Measurements from ENCODE around the gene TMEM125. TPM values are rescaled to one million over a fixed set of nuclear protein-coding genes. Genes with fewer than 3 reads are reported as not detected.

The TMEM125 gene
- total RNA-seq, 2 donors from 2014 or later, result 0.63 TPM; not detected in 1

DNA sequence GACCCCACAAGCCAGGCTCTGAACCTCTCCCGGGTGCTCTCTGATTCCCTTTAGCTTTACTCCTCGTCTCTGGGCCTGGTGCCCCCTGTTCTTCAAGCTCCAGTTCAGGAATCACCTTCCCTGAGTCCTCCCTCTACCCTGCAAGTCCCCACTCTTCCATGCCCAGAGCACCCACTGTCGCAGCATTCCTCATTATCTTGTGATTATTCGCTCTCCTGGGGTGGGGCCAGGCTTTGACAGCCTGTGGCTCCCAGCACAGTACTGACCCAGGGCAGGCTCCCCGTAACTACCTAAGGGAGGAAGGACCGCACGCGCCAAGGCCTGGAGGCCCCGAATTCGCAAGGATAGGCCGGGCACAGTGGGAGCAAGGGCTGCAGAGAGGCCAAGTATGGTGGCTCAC is 16.3 kb downstream of the TMEM125 start:
- Histone ChIP-seq H3K4me1 (ENCODE audit: control insufficient read depth in 1 of 2, low read depth in 2 of 2) (no peaks in the 10 kb centered on the region), H3K36me3 (no peaks in the 10 kb centered on the region), H3K27me3 (replicated peaks; ENCODE audit: insufficient read depth) (no peaks in the 10 kb centered on the region), H3K9me3 (no peaks in the 10 kb centered on the region), H3K4me3 (no peak overlapping the region), H3K27ac (no peak overlapping the region)
- ATAC-seq (ENCODE audit: insufficient number of reproducible peaks, low FRiP score, low read depth) (no peak), DNase-seq (ENCODE audit: low spot score) (no peak)
- TF ChIP-seq, protein P1, sequence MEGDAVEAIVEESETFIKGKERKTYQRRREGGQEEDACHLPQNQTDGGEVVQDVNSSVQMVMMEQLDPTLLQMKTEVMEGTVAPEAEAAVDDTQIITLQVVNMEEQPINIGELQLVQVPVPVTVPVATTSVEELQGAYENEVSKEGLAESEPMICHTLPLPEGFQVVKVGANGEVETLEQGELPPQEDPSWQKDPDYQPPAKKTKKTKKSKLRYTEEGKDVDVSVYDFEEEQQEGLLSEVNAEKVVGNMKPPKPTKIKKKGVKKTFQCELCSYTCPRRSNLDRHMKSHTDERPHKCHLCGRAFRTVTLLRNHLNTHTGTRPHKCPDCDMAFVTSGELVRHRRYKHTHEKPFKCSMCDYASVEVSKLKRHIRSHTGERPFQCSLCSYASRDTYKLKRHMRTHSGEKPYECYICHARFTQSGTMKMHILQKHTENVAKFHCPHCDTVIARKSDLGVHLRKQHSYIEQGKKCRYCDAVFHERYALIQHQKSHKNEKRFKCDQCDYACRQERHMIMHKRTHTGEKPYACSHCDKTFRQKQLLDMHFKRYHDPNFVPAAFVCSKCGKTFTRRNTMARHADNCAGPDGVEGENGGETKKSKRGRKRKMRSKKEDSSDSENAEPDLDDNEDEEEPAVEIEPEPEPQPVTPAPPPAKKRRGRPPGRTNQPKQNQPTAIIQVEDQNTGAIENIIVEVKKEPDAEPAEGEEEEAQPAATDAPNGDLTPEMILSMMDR (IDR thresholded peaks at IDR 0.05), result no peak

- Histone ChIP-seq H3K9me3 (no peaks in the 10 kb centered on the region), H3K36me3 (no peaks in the 10 kb centered on the region), H3K4me3 (no peak overlapping the region), H3K27me3 (replicated peaks; ENCODE audit: insufficient read depth) (no peaks in the 10 kb centered on the region), H3K27ac (no peak overlapping the region), H3K4me1 (ENCODE audit: control insufficient read depth in 1 of 2, low read depth in 2 of 2) (no peaks in the 10 kb centered on the region)
- TF ChIP-seq, protein P1 (IDR thresholded peaks at IDR 0.05), result no peak
- no peak for ATAC-seq (ENCODE audit: insufficient number of reproducible peaks, low FRiP score, low read depth)
- no peak for DNase-seq (ENCODE audit: low spot score)
These were observed 16.8 kb downstream of the TMEM125 start for GRCh38 chr1:43286533-43286932.

DNA sequence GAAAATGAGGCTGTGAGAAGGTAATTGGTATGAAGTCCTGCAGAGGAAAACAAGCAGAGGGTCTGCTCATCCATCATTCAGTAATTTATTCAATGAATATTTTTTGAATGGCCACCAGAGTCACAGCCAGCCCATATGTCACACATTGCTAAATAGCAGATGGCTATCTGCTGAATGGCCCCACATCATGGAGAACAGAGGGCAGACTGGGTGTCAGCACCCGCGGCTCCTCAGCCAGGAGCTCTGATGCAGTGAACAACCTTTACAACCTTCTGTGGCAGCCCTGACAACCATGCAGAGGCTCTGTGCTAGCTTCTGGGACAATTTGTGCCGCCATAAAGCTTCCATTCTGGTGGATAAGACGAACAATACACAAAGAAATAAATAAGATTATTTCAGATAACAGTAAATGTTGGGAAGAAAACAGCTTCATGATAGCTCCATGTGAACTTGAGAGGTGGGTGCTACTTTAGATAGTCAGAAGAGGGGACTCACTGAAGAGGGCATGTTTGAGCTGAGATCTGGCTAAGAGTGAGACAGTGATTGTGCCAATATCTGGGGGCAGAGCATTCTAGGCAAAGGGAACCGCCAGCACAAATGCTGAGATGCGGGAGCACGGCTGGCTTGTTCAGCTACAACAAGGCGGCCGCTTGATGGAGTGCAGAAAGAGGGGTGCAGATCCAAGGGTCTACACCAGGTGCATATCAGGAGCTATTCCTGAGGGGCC is 18.4 kb downstream of the TMEM125 start:
- H3K4me3 ChIP-seq, result no peak overlapping the region
- no peaks in the 10 kb centered on the region for H3K36me3 ChIP-seq
- no peaks in the 10 kb centered on the region for H3K27me3 ChIP-seq (replicated peaks; ENCODE audit: insufficient read depth)
- ATAC-seq (ENCODE audit: insufficient number of reproducible peaks, low FRiP score, low read depth), result no peak
- H3K9me3 ChIP-seq, result no peaks in the 10 kb centered on the region
- H3K4me1 ChIP-seq (ENCODE audit: control insufficient read depth in 1 of 2, low read depth in 2 of 2), result no peaks in the 10 kb centered on the region
- no peak for DNase-seq (ENCODE audit: low spot score)
- H3K27ac ChIP-seq, result no peak overlapping the region
- TF ChIP-seq, protein P1 (IDR thresholded peaks at IDR 0.05), result no peak

DNA sequence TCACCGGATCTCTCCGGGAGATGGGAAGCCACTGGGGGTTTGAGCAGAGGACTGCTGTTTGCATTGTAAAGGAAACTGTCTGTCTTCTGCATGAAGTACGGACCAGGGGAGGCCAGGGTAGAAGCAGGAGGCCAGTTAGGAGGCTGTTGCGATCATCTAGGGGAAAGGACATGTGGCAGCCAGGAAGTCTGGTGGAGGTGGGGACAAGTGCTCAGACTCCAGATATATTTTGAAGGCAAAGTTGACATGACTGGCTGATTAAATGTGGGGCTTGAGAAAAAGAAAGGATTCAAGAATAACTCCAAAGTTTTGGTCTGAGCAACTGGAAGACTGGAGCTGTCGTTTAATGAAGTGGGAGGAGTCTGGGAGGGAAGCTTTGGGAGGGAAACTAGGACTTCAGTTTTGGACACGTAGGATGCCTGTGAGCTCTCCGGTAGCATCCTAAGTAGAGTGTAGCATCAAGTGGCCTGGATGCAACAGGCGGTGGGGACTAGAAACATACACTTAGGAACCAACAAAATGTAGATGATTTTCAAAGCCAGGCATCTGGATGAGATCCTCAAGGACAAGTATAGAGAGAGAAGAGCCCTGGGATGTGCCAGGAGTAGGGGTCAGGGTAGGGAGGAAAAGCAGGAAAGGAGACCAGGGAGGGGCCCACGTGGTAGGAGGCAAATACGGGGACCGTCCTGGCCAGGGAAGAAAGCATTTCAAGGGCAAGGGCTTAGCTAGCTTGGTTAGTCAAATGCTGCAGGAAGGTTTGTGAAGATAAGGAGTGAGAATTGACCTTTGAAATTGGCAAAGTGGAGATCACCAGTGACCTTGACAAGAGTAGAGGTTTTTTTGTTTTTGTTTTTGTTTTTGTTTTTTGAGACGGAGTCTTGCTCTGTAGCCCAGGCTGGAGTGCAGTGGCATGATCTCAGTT is 19.3 kb downstream of the TMEM125 start:
- no peak for ATAC-seq (ENCODE audit: insufficient number of reproducible peaks, low FRiP score, low read depth)

More for the DNA sequence above, 19.3 kb downstream of the TMEM125 start:
- Histone ChIP-seq H3K9me3 (no peaks in the 10 kb centered on the region), H3K27ac (no peak overlapping the region), H3K4me3 (no peak overlapping the region), H3K4me1 (ENCODE audit: control insufficient read depth in 1 of 2, low read depth in 2 of 2) (no peaks in the 10 kb centered on the region), H3K36me3 (no peaks in the 10 kb centered on the region), H3K27me3 (replicated peaks; ENCODE audit: insufficient read depth) (no peaks in the 10 kb centered on the region)
- no peak for DNase-seq (ENCODE audit: low spot score)
- TF ChIP-seq, protein P1 (IDR thresholded peaks at IDR 0.05), result no peak

All from thoracic aorta (tissue), 2 donors.